NCI-H1048 (cell line): ENCODE data around the gene TSPAN9.

Experiments used
- DNase-seq: peaks from one replicate; lab custom pipeline; 2025; lab: John Stamatoyannopoulos, UW

Gene TSPAN9

DNA sequence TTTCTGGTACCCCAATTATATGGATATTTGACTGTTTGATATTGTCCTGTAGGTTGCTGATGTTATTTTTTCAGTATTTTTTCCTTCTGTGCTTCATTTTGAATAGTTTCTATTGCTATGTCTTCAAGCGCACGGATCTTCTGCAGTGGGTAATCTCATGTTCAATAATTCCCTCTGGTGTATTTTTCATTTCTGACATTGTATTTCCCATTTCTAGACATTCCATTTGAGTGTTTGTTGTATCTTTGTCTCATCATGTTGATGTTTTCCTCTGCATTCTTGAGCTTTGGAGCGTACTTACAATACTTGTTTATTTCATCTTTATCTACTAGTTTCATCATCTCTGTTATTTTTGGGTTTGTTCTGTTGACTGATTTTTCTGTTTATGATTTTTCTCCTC is 22.0 kb downstream of the TSPAN9 start:
- DNase-seq: no peak

DNA sequence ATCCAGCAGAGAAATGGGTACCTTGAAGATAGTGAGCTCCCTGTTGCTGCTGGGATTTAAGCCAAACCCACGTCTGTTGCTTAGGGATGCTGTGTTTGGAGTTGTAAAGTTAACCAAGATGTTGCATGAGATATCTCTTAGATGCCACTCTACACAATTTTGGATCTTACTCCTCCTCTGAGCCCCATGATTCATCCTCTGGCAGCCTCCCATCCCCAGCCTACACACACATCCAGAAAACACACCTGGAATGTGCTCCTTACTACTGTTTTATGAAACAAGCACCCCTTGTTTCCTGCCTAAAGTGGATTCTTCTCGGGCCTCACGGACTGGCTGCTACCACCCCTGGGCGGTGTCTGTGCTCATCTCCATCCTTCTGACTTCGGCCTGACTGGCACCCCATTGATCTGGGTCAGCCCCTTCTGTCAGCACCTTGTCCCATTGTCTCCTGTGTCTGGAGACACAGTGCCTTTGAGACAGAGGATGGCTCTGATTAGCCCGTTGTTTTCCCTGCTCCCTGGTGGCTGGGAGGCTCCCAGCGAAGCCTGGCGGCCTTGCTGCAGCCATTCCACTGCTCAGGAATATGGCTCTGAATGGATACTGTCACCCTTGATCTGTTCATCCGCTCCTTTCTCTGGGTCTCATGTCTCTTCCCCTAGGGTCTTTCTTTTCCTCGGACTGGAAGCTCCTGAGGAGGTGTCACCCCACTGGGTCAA is 24.3 kb downstream of the TSPAN9 start:
- DNase-seq: no peak

DNA sequence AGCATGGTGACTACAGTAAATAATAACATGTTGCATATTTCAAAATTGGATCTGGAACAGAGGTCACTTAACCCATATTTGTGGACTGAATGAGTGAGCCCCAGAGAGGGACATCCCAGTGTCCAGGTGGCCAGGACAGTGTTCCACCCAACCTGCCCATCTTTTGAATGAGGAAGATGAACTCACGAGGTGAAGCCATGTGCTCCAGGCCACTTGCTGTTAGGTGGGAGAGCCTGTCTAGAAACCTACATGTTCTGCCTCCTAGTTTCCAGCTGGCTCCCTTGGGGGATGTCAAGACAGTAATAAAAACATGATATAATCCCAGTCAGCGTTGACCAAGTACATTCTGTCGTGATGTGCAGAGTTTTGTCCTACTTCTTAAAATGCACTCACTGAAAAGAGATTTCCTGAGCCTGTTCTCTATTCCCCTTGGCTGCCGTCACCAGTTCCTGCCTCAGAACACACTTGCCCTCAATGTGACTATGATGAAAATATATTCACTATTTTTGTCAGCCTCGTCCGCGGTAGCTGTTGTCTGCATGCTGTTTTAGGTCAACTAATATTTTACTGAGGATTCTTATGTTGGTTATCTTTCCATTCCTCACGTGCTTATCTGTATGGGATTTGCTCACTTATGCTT is 25.7 kb downstream of the TSPAN9 start:
- no peak for DNase-seq

DNA sequence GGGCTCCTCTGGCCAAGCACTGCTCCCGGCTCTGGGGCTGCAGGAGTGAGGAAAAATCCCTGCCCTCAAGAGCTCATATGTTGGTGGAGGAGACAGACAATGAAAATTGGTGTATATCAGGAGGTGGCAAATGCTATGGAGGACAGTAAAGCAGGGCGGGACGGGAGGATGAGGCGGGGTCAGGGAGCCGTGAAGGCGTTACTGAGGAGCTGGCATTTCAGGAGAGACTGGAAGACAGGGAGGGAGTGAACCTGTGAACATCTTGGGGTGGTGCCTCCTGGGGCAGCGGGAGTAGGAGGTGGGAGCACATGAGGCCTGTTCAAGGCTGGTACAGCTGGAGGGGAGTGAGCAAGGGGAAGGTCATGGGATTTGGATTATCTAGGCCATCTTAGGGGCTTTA is 26.6 kb downstream of the TSPAN9 start:
- no peak for DNase-seq

DNA sequence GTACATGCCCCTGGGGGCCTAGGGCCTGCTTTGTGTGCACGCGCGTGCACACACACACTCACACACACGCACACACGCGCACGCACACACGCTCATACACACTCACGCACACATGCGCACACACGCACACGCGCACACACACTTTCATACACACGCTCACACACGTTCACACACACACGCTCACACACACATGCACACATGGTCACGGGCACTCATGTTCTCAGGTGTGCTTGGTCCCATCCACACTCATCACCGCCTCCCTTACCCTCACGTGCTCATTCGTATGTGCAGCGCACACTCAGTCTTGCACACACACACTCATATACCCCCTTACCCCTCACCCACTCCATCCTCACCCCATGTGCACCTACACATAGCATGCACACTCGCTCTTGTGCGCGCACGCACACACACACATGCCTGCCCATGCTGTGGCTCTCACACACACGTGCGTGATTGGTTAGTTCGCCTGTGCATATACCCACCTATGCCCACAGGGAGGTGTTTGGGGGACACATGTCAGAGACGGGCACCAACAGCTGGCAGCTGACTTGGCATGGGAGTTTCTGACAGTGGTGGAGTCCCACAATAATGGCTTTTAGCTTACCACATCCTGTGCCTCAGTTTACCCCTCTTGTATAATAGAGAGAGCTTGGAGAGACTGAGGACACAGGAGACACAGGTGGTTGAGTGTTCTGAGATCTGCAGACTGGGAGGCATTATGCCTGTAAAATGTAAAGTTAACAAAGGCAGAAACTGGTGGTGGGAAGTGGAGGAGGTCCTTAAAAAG is 28.7 kb downstream of the TSPAN9 start:
- DNase-seq: no peak

DNA sequence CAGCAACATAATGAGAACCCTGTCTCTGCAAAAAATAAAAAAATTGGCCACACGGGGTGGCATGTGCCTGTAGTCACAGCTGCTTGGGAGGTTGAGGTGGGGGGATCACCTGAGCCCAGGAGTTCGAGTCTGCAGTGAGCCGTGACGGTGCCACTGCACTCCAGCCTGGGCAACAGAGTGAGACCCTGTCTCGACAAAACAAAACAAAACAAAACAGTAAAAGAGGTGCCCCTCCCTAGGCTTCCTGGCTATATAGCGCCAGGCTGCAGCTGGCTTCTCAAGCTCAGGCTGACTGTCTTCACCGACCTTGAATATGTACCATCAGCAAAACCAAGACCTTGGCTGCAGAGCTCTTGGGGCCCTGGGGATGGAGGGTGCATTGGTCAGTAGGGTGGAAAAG is 29.4 kb downstream of the TSPAN9 start:
- DNase-seq: no peak

DNA sequence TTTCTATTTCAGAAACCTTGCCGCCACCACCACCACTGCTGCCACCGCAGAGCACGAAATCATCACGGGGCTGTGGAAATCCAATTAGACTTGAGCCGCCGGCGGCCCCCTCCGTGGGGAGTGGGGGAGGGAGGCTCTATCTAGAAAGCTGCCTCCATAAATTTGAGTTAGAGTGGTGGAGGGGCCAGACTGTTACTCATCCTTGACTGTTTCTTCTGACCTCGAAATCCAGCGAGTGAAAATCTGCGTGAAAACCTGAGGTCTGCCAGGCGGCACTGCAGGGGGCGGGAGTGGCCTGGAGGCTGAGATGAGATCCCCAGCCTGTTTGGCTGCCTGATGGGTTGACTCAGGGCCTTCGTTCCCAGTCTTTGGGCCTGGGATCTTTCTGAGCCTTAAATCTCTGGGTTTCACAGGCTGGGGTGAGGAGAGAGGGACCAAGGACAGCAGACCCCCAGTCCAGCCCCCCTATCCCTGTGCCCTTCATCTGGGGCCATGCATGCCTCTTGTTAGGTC is 29.9 kb downstream of the TSPAN9 start:
- DNase-seq: no peak

DNA sequence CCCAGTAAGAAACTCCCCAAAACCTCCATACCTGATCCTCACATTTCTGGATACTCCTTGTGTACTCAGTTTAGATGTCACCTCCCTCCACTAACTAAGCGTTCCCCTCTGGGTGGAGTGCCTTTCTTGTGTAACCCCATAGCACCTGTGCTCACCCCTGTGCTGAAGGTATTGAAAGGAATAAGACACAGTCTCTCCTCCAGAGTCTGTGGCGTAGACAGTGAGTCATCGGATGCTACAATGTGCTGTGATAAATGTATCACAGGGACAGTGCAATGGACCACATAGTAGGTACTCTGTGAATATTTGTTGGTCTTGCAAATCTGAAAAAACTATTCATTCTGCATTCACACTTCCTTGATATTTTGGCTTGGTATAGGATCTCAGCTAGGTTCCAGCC is 30.8 kb downstream of the TSPAN9 start:
- no peak for DNase-seq

DNA sequence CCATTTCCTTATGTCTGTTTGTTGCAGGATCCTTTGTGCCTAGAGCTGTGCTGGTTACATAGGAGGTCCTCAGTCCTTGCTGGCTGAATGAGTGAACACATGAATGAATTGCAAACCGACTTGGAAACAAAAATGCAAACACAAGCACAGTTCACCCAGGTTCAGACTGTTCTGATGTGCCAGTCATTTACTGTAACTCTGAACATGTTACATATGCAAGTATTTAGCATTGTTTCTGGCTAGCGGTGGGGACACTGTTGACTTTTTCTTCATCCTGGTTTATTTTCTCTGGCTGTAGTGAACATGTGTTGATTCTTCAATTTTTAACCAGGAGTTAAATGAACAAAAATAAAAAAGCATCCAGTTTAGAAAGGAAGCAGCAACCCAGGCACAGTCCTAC is 33.4 kb downstream of the TSPAN9 start:
- no peak for DNase-seq

DNA sequence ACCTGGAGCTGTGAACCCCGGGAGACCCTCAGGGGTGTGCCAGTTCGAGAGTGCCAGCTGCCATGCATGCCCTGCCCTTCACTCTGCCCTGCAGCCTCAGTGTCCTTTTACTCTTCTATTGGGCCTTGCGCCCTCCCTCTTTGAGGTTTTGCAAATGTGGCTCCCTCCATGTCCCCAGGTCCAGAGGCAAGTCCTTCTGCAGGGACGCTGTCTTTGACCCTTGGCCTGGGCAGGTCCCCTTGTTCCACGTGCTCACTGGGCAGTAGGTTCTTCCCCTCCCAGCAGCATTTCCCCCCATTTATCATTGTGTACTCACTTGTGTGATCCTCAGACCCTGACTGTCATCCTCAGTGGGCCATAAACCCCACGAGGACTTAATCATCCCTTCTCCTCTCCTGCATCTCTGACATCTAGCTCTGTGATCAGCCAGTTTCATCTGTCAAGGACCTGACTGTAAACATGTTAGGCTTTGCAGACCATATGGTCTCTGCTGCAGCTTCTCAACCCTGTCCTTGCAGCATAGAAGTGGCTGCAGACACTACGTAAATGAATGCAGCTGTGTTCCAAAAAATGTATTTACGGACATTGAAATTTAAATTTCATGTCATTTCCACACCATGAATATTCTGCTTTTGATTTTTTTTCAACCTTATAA is 36.6 kb downstream of the TSPAN9 start:
- no peak for DNase-seq

DNA sequence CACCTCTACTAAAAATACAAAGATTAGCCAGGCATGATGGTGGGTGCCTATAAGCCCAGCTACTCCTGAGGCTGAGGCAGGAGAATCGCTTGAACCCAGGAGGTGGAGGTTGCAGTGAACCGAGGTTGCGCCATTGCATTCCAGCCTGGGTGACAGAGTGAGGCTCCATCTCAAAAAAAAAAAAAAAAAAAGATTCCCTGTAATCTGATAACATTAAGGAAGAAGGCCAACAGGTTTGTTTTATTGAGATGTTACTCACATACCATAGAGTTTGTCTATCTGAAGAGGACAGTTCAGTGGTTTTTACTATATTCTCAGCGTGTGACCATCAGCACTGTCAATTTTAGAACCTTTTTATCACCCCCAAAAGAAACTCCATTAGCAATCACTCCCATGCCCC is 37.5 kb downstream of the TSPAN9 start:
- no peak for DNase-seq

DNA sequence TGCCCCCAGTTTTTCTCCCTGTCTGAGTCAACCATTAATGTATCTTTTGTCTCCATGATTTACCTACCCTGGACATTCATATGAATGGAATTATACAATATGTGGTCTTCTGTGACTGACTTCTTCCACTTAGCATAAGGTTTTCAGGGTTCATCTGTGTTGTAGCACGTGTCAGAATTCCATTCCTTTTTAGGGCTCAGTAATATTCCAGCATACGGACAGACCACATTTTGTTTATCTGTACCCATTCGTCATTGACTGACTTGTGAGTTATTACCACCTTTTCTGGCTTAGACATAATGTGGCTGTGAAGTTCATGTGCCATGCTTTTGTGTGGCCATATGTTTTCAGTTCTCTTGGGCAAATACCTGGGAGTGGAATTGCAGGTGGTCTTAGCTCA is 37.9 kb downstream of the TSPAN9 start:
- no peak for DNase-seq

DNA sequence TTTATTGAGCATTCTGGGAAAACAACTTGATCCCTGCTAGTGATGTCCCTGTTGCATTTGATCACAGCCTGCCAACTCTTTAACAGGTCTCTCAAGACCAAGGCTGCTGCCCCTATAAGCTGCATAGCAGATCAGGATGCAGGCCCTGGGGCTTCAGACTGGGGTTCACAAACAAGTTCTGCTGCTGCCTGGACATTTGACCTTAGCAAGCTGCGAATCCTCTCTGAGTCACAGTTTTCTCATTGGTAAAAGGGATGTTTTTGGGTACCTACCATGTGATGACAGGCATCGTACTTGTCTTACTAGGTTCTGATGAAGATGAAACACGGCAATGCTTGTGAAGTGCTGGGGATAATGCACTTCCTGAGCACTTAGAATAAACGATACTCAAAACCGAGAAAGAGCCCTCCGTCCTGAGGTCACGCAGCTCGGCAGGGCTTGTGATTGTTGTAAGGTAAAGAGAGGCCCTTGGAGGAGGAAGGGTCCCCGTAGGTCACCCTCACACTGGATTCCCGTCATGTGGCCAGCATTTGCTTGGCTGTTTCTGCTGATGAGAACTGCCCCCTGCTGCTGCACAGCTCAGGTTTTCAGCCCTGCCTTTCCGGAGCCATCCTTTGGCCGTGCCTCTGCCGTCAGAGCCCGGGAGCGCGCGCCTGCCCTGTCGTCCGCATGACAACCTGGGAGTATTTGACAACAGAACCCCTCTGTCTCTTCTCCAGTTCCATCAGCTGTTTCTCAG is 39.1 kb downstream of the TSPAN9 start:
- DNase-seq: no peak

DNA sequence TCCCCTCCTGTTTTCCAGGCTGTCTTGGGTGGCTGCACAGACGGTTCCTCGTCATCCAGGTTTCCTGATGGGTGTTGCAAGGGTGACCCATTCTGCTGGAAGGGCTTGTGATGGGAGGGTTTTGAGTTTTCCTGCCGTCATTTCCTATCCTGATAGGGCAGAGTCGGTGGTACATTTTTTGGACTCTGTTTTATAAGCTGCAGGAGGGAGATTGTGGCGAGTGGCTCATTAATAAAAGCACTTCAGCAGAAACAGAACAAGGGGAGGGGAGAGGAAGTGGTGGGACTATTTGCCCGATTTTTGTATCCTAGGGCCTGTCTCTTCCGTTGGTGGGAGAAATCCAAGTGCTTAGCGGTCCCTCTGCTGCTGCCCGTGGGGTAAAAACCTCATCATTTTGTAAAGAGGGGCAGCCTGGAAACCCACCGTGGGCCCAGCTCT is 40.0 kb downstream of the TSPAN9 start:
- no peak for DNase-seq

DNA sequence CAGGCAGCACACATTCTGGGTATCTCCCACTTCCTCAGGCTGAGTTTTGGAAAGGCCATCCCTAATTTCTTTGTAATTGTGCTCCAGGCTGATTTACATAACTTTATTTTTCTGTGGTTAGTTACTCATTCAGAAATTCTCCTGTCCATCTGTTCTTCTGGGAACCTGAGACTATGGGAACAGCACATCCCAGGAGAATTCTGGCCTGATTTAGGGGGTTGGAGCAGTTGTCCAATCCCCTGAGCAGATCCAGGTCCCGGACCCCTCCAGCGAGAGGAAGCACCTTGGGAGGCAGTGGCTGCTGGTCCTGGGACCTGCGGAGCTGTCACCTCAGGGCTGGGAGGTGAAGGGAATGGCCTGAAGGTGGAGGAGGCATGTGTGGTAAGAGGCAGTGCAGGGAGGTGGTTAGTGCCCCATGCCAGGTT is 40.4 kb downstream of the TSPAN9 start:
- no peak for DNase-seq

DNA sequence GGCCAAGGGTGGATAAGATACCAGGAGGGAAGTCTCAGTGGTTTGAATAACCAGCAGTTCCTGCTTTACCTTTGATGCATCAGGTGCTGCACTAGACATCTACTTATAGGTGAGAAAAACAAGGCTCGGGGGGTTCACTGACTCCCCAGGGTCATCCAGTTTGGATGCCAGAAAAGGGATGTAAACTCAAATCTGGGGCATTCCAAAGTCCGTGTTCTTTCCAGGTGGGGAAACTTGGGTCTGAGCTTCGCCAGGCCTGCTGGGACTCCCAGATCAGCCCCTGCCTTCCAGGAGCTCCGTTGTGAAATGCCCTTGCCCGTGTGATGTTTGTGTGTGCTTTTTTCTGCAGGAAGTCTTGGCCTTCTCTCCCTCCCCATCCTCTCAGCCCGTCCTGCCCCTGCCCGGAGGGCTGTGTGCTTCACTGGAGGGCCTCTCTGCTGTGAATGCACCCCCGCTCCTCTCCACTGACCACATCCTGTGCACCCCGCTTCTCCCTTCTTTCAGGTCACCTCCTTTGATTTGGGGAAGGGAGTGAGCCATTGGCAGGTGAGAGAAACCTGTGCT is 42.1 kb downstream of the TSPAN9 start:
- DNase-seq: no peak

DNA sequence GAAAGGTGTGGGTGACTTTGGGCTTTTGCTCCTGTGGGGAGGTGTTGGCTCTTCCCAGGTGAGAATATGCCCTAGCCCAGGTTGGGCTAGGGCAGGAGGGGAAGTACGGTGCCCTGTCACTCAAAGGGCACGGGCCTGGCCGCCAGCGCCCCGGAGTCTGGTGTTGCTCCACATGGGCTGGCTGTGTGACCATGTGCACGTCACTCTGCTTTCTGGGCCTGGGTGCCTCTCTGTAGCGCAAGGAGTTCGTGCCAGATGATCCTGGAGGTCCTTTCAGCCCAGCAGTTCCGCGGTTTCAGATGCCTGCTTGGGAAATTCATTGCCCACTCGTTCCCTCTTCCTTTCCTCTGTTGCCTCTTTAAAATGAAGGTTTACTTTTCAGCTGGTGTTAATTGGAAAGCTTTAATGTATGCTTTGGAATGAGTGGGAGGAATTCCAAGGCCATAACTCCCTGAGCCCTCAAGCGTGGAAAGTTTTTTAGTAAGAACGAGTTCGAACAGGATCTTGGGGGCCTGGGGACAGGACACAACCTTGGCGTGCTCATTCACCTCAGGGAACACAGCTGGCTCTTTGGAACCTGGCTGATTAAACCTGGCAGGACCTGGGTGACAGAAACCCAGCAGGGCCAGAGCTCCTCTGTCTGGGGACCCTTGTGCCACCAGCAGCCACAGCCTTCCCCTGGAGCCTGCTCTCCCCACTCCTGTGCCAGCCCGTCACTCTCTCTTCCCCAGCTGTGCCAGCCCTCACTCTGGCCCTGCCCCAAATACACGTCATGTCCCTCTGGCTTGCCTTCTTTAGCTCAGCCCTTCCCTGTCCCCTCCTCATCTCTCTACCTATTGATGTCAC is 42.8 kb downstream of the TSPAN9 start:
- DNase-seq: no peak

DNA sequence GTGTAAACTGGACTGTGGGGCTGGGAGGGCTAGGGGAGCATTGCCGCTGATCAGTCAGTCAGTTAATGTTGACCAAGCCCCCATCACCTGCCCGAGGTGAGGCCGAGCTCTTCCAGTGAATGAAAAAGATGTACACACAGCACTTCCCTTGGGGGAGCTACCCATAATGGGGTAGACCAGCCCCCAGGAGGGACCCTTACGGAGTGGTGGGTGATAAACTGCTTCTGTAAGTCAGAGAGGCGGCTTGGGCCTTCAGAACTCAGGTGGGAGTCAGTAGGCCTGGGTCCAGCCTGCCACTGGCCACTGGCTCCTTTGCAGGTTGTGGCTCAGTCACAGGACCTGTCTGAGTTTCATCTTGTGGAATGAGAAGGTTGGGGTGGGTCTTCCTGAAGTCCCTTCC is 43.5 kb downstream of the TSPAN9 start:
- no peak for DNase-seq

DNA sequence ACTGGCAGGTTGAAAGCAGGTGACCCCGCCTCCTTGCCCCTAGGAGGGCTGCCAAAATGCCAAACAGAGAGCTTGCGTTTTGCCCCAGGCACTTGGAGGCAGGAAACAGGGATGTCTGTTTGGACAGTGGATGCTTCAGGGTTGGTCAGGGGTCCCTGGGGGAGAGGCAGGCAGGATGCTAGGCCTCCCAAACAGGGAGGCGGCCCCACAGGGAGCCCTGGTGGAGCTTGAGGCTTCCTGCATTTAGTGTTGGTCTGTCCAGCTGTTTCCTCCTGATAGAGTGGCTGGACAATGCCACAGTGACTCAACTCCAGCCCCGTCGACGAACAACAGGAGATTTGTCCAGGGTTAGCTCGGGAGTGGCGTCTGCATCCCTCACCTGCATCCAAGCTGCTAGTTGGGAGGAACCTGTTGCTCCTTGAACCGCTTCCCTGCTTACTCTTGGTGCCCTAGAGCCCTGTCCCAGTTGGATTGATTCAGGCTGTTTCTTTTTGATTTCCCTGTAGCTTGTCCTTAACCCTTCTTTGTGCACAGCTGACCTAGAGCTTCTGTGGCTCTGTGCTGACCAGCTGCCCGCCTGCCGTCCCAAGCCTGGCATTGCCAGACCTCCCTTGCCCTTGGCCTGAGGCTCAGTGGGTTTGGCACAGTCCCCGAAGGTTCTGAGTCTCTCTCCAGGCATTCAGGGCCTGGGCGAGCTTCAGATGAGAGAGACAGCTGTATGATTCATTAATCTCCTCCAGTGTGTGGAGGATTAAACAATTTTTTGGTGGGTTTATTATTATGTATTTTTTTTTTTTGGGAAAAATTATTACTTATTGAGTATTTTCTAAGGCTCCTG is 45.9 kb downstream of the TSPAN9 start:
- no peak for DNase-seq
